IMR-90 (cell line): Measurements from ENCODE around the gene MGAT4A. TPM values are rescaled to one million over a fixed set of nuclear protein-coding genes. Genes with fewer than 3 reads are reported as not detected.

ENCODE experiments used
- ATAC-seq: fragments of 200-7000 bp; cut with Tn5 transposase; 2 replicates; pipeline ENCODE4 v1.9.1; 2020; ENCODE audit warnings: low read depth, mild to moderate bottlenecking, moderate library complexity
- BruUV-seq: library from RNA; stranded (reverse); fragments of 400-500 nt; replicated peaks from 2 replicates; lab custom pipeline; 2021; lab: Mats Ljungman, UMichigan
- CTCF ChIA-PET: fragments of 300-600 bp; formaldehyde crosslinking; extraction: SDS; loops from one replicate; lab custom pipeline; 2021; ENCODE audit warnings: antibody characterized with exemption; lab: Yijun Ruan, JAX
- POLR2A ChIA-PET: fragments of 300-600 bp; sonication (Branson Sonifier 250); formaldehyde crosslinking; loops from one replicate; lab custom pipeline; 2022; ENCODE audit warnings: antibody characterized with exemption; ENCODE audit not compliant: unreplicated experiment; lab: Charles Lee
- DNase-seq: peaks from one replicate; pipeline ENCODE4 v3.0.0; 2013
- H2AFZ ChIP-seq: replicated peaks from 2 replicates; pipeline ENCODE3; 2013; ENCODE audit warnings: low read length, mild to moderate bottlenecking; ENCODE audit not compliant: poor library complexity
- H2AK5ac ChIP-seq: 2 replicates; pipeline ENCODE4 v1.6.1; 2013; ENCODE audit warnings: low read depth, low read length, inconsistent platforms
- H2AK9ac ChIP-seq: replicated peaks from 2 replicates; pipeline ENCODE3; 2013; ENCODE audit warnings: mild to moderate bottlenecking, low read depth, low read length, moderate library complexity; ENCODE audit not compliant: poor library complexity
- H2BK120ac ChIP-seq: 2 replicates; pipeline ENCODE4 v1.6.1; 2013; ENCODE audit warnings: low read depth, low read length, inconsistent platforms
- H2BK15ac ChIP-seq: 3 replicates; pipeline ENCODE4 v1.6.1; 2013; ENCODE audit warnings: low read depth, low read length, inconsistent platforms
- H2BK20ac ChIP-seq: 2 replicates; pipeline ENCODE4 v1.6.1; 2013; ENCODE audit warnings: low read depth, mild to moderate bottlenecking, inconsistent platforms, low read length, moderate library complexity
- H2BK5ac ChIP-seq: 2 replicates; pipeline ENCODE4 v1.6.1; 2013; ENCODE audit warnings: mild to moderate bottlenecking, low read depth, low read length, inconsistent platforms; ENCODE audit not compliant: poor library complexity, severe bottlenecking
- H3K14ac ChIP-seq: replicated peaks from 2 replicates; pipeline ENCODE4 v1.6.1; 2013; ENCODE audit warnings: low read depth, low read length, inconsistent platforms
- H3K18ac ChIP-seq: 2 replicates; pipeline ENCODE4 v1.6.1; 2013; ENCODE audit warnings: low read depth, low read length, control low read depth
- H3K23ac ChIP-seq: 2 replicates; pipeline ENCODE4 v1.6.1; 2013; ENCODE audit warnings: low read depth, low read length, inconsistent platforms
- H3K27ac ChIP-seq: 2 replicates; pipeline ENCODE4 v1.5.1; 2013; ENCODE audit warnings: mild to moderate bottlenecking, control low read depth, low read length; ENCODE audit not compliant: insufficient read depth
- H3K27me3 ChIP-seq: 2 replicates; pipeline ENCODE4 v1.6.1; 2013; ENCODE audit warnings: low read length; ENCODE audit not compliant: control insufficient read depth, insufficient read depth
- H3K36me3 ChIP-seq: 2 replicates; pipeline ENCODE4 v1.6.1; 2013; ENCODE audit warnings: low read length, mixed read lengths; ENCODE audit not compliant: control insufficient read depth, insufficient read depth
- H3K4ac ChIP-seq: 2 replicates; pipeline ENCODE4 v1.6.1; 2013; ENCODE audit warnings: low read depth, low read length, inconsistent platforms
- H3K4me1 ChIP-seq: 2 replicates; pipeline ENCODE4 v1.6.1; 2013; ENCODE audit warnings: low read length, mixed read lengths; ENCODE audit not compliant: control insufficient read depth, insufficient read depth
- H3K4me2 ChIP-seq: 2 replicates; pipeline ENCODE4 v1.6.1; 2013; ENCODE audit warnings: low read depth, mild to moderate bottlenecking, control low read depth, low read length, moderate library complexity
- H3K4me3 ChIP-seq: 2 replicates; pipeline ENCODE4 v1.5.1; 2013; ENCODE audit warnings: low read depth, mild to moderate bottlenecking, control low read depth, low read length, moderate library complexity; ENCODE audit not compliant: insufficient read depth
- H3K56ac ChIP-seq: 2 replicates; pipeline ENCODE4 v1.6.1; 2013; ENCODE audit warnings: low read length, inconsistent platforms; ENCODE audit not compliant: insufficient read depth; ENCODE audit errors: extremely low read depth
- H3K79me1 ChIP-seq, 2 experiments: 2 replicates each; pipeline ENCODE4 v1.6.1; 2013; ENCODE audit warnings: low read length in 2 of 2, inconsistent platforms in 1 of 2, low read depth in 1 of 2
- H3K9ac ChIP-seq: 2 replicates; pipeline ENCODE4 v1.6.1; 2013; ENCODE audit warnings: low read depth, low read length, control low read depth
- H3K9me1 ChIP-seq: 2 replicates; pipeline ENCODE4 v1.6.1; 2013; ENCODE audit warnings: low read length, inconsistent platforms; ENCODE audit not compliant: insufficient read depth
- H3K9me3 ChIP-seq: 2 replicates; pipeline ENCODE4 v1.6.1; 2013; ENCODE audit warnings: low read length; ENCODE audit not compliant: control insufficient read depth, insufficient read depth
- H4K20me1 ChIP-seq: 2 replicates; pipeline ENCODE4 v1.6.1; 2013; ENCODE audit warnings: low read length, inconsistent platforms; ENCODE audit not compliant: insufficient read depth
- H4K5ac ChIP-seq: 2 replicates; pipeline ENCODE4 v1.6.1; 2013; ENCODE audit warnings: mild to moderate bottlenecking, low read depth, low read length, control low read depth
- H4K8ac ChIP-seq, 2 experiments: 2 replicates each; pipeline ENCODE4 v1.6.1; 2013; ENCODE audit warnings: low read depth in 2 of 2, low read length in 2 of 2, control low read depth in 1 of 2, inconsistent platforms in 1 of 2
- H4K91ac ChIP-seq: 2 replicates; pipeline ENCODE4 v1.6.1; 2013; ENCODE audit warnings: low read depth, low read length, inconsistent platforms; ENCODE audit not compliant: insufficient read depth
- CEBPB ChIP-seq: IDR thresholded peaks from 2 replicates; pipeline ENCODE4 v1.6.1; 2012; ENCODE audit warnings: low read depth, low read length, improper control_type of control experiment
- CTCF ChIP-seq: conservative IDR thresholded peaks from 2 replicates; pipeline ENCODE4 v1.5.1; 2012; ENCODE audit warnings: mild to moderate bottlenecking, low read depth, low read length, improper control_type of control experiment
- RAD21 ChIP-seq: IDR thresholded peaks from 2 replicates; pipeline ENCODE4 v1.6.1; 2012; ENCODE audit warnings: low read length, improper control_type of control experiment
- WGBS, 2 experiments: methylation state at CpG; one replicate each; pipeline versions ENCODE4 v1.1.5 to v1.1.7; 2013; ENCODE audit warnings: missing lambda C conversion rate in 2 of 2; ENCODE audit not compliant: insufficient read length in 1 of 2; ENCODE audit errors: extremely low coverage in 2 of 2; 5-methylcytosine and 5-hydroxymethylcytosine counted together
- dilution Hi-C: fragments of 300-500 bp; cut with HindIII; formaldehyde crosslinking; loops from one replicate; pipeline ENCODE4 v1.14.3; 2018; ENCODE audit warnings: low sequenced_read_pairs; ENCODE audit not compliant: unreplicated experiment
- in situ Hi-C: fragments of 300-500 bp; cut with MboI; formaldehyde crosslinking; loops from 3 replicates; pipeline ENCODE4 v1.14.3; 2019; ENCODE audit warnings: low sequenced_read_pairs, inconsistent platforms, mixed read lengths
- intact Hi-C: fragments of 100-400 bp; cut with micrococcal nuclease; formaldehyde crosslinking; loops from 2 replicates; pipeline ENCODE4 v1.10.0; 2022
- polyA plus RNA-seq, 3 experiments: library from polyadenylated mRNA; depleted of rRNA; stranded (reverse); fragments of >200 nt; gene quantifications; 2 replicates each; pipeline ENCODE4 v1.2.3, GENCODE V29; 2012; ENCODE audit warnings: low replicate concordance in 1 of 3
- total RNA-seq: library from RNA; depleted of rRNA; stranded (reverse); fragments of >200 nt; gene quantifications from 2 replicates; pipeline ENCODE4 v1.2.3, GENCODE V29; 2012

MGAT4A gene
- total and polyA plus RNA-seq, 2 of the 4 experiments (the other 2 are of a cell fraction) = under 0.01 TPM; not detected in 1

- in situ Hi-C loops (no loop called here), intact Hi-C loops (no loop called here), dilution Hi-C loops (no loop called here)
- no peak overlapping the region for H2AFZ ChIP-seq
- no peak overlapping the region for H3K4ac ChIP-seq
- no peaks in the 10 kb centered on the region for H3K9me3 ChIP-seq
- H3K14ac ChIP-seq = no peak overlapping the region
- no peak overlapping the region for H2AK5ac ChIP-seq
- no TSS peak for BruUV-seq
- no peak overlapping the region for H4K91ac ChIP-seq
- H3K27me3 ChIP-seq = no peaks in the 10 kb centered on the region
- H2BK5ac ChIP-seq = no peak overlapping the region
- TF ChIP-seq CEBPB (no peak), CTCF (peak; percentile 10; the same call in 1 of the 2 replicates), RAD21 (peak; percentile 10; the same call in 1 of the 2 replicates)
- no peak overlapping the region for H3K27ac ChIP-seq
- H3K36me3 ChIP-seq = peaks cover 22% of the 10 kb centered on the region
- 58% methylated on average over 3 of the region's 10 CpGs; no CpG with 5 or more reads in 1 of the 2 experiments for WGBS, 2 experiments
- H4K5ac ChIP-seq = no peak overlapping the region
- no peaks in the 10 kb centered on the region for H4K20me1 ChIP-seq
- H2AK9ac ChIP-seq = no peak overlapping the region
- ATAC-seq = no peak
- no peaks in the 10 kb centered on the region for H3K79me1 ChIP-seq
- H3K9me1 ChIP-seq = no peaks in the 10 kb centered on the region; the same call in 1 of the 2 replicates
- H3K18ac ChIP-seq = no peak overlapping the region
- ChIA-PET CTCF (no interaction called here), POLR2A (no interaction called here)
- H2BK120ac ChIP-seq = no peak overlapping the region
- no peak for DNase-seq
- H3K4me1 ChIP-seq = no peaks in the 10 kb centered on the region
- H3K9ac ChIP-seq = no peak overlapping the region
- no peak overlapping the region for H3K23ac ChIP-seq
- H3K4me2 ChIP-seq = no peak overlapping the region
- no peak overlapping the region for H4K8ac ChIP-seq
- no peak overlapping the region for H2BK15ac ChIP-seq
- H3K4me3 ChIP-seq = no peak overlapping the region
- H2BK20ac ChIP-seq = no peak overlapping the region
- no peak overlapping the region for H3K56ac ChIP-seq
Measured at GRCh38 chr2:98577313-98577712, 153.6 kb downstream of the MGAT4A start.
